Neural progenitor cell (in vitro differentiated cells): ENCODE results near the gene LMCD1.

Source experiments
- EZH2 ChIP-seq: fragments of 200-600 bp; sonication (generic); IDR thresholded peaks from 2 replicates; pipeline ENCODE4 v1.6.1; 2017; ENCODE audit warnings: antibody characterized with exemption, mild to moderate bottlenecking, moderate library complexity
- EZH2phosphoT487 ChIP-seq: fragments of 200-600 bp; sonication (generic); IDR thresholded peaks from 2 replicates; pipeline ENCODE4 v1.6.1; 2017; ENCODE audit warnings: antibody characterized with exemption

GRCh38 chr3:8541486-8541885, 39.9 kb downstream of the LMCD1 start:
- TF ChIP-seq EZH2 (no peak), EZH2phosphoT487 (no peak)
